Measurements from ENCODE around the gene TOPORS. TPM values are rescaled to one million over a fixed set of nuclear protein-coding genes. Genes with fewer than 3 reads are reported as not detected.
A peak's percentile ranks its signal among the peaks of the same experiment; 100 is the strongest.

Gene TOPORS
- total RNA-seq, 4 donors from 2014 or later, result 12.2 to 19.8 (median 16.0) TPM

- Histone ChIP-seq H3K36me3 (no peaks in the 10 kb centered on the region), H3K9me3 (no peaks in the 10 kb centered on the region), H3K27ac (peak overlapping the region in 1 of 4 donors; percentile 14), H3K4me3 (no peak overlapping the region), H3K4me1 (peaks cover 0 to 4% (median 4%) of the 10 kb centered on the region in 3 donors), H3K27me3 (no peaks in the 10 kb centered on the region)
- intact Hi-C loops (cut with DNase I), result no loop called here
- no peak for TF ChIP-seq CTCF (IDR thresholded peaks at IDR 0.05)
- no peak for TF ChIP-seq POLR2A (IDR thresholded peaks at IDR 0.05)
- DNase-seq, result no peak
Observed at GRCh38 chr9:32516241-32516640, 36.1 kb downstream of the TOPORS start.

- no peaks in the 10 kb centered on the region for H3K36me3 ChIP-seq
- no peaks in the 10 kb centered on the region for H3K9me3 ChIP-seq
- peaks cover 0 to 25% (median 0%) of the 10 kb centered on the region in 3 donors for H3K4me1 ChIP-seq
- H3K4me3 ChIP-seq, result no peak overlapping the region
- TF ChIP-seq POLR2A (IDR thresholded peaks at IDR 0.05) (no peak), CTCF (IDR thresholded peaks at IDR 0.05) (no peak)
- H3K27me3 ChIP-seq, result no peaks in the 10 kb centered on the region
- no CpG with 5 or more reads among the region's 1 CpG for WGBS, 2 donors
- no peak for DNase-seq
- intact Hi-C loops (cut with DNase I), result no loop called here
- no peak overlapping the region for H3K27ac ChIP-seq
Observed at GRCh38 chr9:32508728-32509127, 43.7 kb downstream of the TOPORS start.

- peaks cover 0 to 25% (median 0%) of the 10 kb centered on the region in 3 donors for H3K36me3 ChIP-seq
- H3K27me3 ChIP-seq, result no peaks in the 10 kb centered on the region
- TF ChIP-seq POLR2A (IDR thresholded peaks at IDR 0.05) (no peak), CTCF (IDR thresholded peaks at IDR 0.05) (no peak)
- H3K4me3 ChIP-seq, result no peak overlapping the region
- H3K27ac ChIP-seq, result peak overlapping the region; percentile 22 to 60 (median 32)
- H3K9me3 ChIP-seq, result peaks cover 0 to 6% (median 0%) of the 10 kb centered on the region in 3 donors
- no peak for DNase-seq
- intact Hi-C loops (cut with DNase I), result no loop called here
- H3K4me1 ChIP-seq, result peaks cover 0 to 19% (median 0%) of the 10 kb centered on the region in 3 donors
- 72 to 91% methylated on average over 3 of the region's 3 CpGs for WGBS, 2 donors
Observed at GRCh38 chr9:32503008-32503407, 49.4 kb downstream of the TOPORS start.

GRCh38 chr9:32502464-32502863, 49.9 kb downstream of the TOPORS start:
- H3K27ac ChIP-seq, result peak overlapping the region; percentile 26 to 75 (median 48)
- WGBS, 2 donors, result 32 to 42% methylated on average over 3 to 4 of the region's 4 CpGs
- DNase-seq, result no peak
- H3K4me1 ChIP-seq, result peaks cover 0 to 14% (median 0%) of the 10 kb centered on the region in 3 donors
- intact Hi-C loops (cut with DNase I), result no loop called here
- TF ChIP-seq CTCF (IDR thresholded peaks at IDR 0.05) (no peak), POLR2A (IDR thresholded peaks at IDR 0.05) (no peak)
- H3K27me3 ChIP-seq, result no peaks in the 10 kb centered on the region
- H3K4me3 ChIP-seq, result no peak overlapping the region
- H3K36me3 ChIP-seq, result peaks cover 0 to 29% (median 0%) of the 10 kb centered on the region in 3 donors
- H3K9me3 ChIP-seq, result peaks cover 0 to 6% (median 0%) of the 10 kb centered on the region in 3 donors

- peak overlapping the region; percentile 10 to 75 (median 26) for H3K27ac ChIP-seq
- H3K4me3 ChIP-seq, result no peak overlapping the region
- 81 to 84% methylated on average over 1 of the region's 1 CpG for WGBS, 2 donors
- peaks cover 0 to 14% (median 0%) of the 10 kb centered on the region in 3 donors for H3K4me1 ChIP-seq
- DNase-seq, result no peak
- peaks cover 0 to 35% (median 0%) of the 10 kb centered on the region in 3 donors for H3K36me3 ChIP-seq
- intact Hi-C loops (cut with DNase I), result no loop called here
- no peak for TF ChIP-seq CTCF (IDR thresholded peaks at IDR 0.05)
- TF ChIP-seq POLR2A (IDR thresholded peaks at IDR 0.05), result no peak
- peaks cover 0 to 6% (median 0%) of the 10 kb centered on the region in 3 donors for H3K9me3 ChIP-seq
- no peaks in the 10 kb centered on the region for H3K27me3 ChIP-seq
Observed at GRCh38 chr9:32501868-32502267, 50.5 kb downstream of the TOPORS start.
